GM12878 (cell line): Measurements from ENCODE around the gene RPRD1B. TPM values are rescaled to one million over a fixed set of nuclear protein-coding genes. Genes with fewer than 3 reads are reported as not detected.

Experiments used
- IKZF1 ChIP-seq: fragments of 450-650 bp; conservative IDR thresholded peaks from 2 replicates; pipeline ENCODE4 v1.6.1; 2017; ENCODE audit warnings: antibody characterized with exemption, mild to moderate bottlenecking
- SIN3A ChIP-seq: IDR thresholded peaks from 2 replicates; pipeline ENCODE4 v1.6.1; 2012; ENCODE audit warnings: low read depth, low read length, improper control_type of control experiment
- ZBTB4 ChIP-seq: fragments of 450-650 bp; formaldehyde crosslinking; IDR thresholded peaks from 2 replicates; pipeline ENCODE4 v1.4.0; 2022; ENCODE audit warnings: mild to moderate bottlenecking, moderate library complexity
- polyA plus RNA-seq, 11 experiments: library from polyadenylated mRNA; depleted of rRNA in 4 of 11; unstranded in 6 of 11; stranded (reverse) in 5 of 11; fragments of >200 nt; fragmentation: Nextera tagmentation in 4 of 11; fragmentation: Illumina TruSeq in 1 of 11; extraction: Ambion mirVana in 4 of 11; extraction: Trizol in 1 of 11; gene quantifications; 1 replicate in 1 of 11; 2 replicates in 10 of 11; pipeline versions ENCODE4 v1.2.1 to v1.2.3, GENCODE V29; 2011 to 2016; ENCODE audit warnings: inconsistent platforms in 2 of 11, missing spikeins in 2 of 11, low read depth in 1 of 11
- total RNA-seq, 4 experiments: library from RNA; depleted of rRNA in 3 of 4; stranded (reverse); fragments of >200 nt in 3 of 4; fragmentation: Illumina TruSeq in 1 of 4; extraction: Trizol in 1 of 4; gene quantifications; 2 replicates each; pipeline versions ENCODE4 v1.2.1 to v1.2.3, GENCODE V29; 2013 to 2021
- TF ChIP-seq, protein P1 (sequence below): fragments of 450-650 bp; IDR thresholded peaks from 2 replicates; pipeline ENCODE4 v1.6.1; 2017; ENCODE audit warnings: antibody characterized with exemption, mild to moderate bottlenecking, moderate library complexity

RPRD1B gene
- total and polyA plus RNA-seq, 10 of the 15 experiments (the other 5 are each of a cell fraction or from before 2014, with no cell fraction given), result 5.2 to 40.2 (median 30.0) TPM

DNA sequence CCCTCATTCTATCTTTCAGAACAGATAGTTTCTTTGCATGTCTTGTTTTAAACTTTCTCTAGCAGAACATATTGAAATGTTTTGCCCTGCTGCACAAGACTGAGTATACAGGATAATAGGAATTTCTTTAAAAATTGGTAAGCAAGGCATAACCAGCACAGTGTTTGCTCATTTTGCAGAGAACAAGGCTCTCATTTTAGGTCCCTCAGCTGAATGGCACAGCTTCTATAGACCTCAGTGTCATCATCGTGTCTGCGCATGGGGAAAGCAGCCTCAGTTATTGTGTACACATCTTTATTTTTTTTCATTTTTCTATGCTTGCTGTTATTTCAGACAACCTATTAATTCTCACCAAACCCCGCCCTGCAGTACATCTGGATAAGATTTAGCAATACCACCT, 36.0 kb upstream of the RPRD1B start (continued):
- TF ChIP-seq ZBTB4 (CRISPR knock-in tag) (no peak), IKZF1 (no peak), SIN3A (no peak)
- TF ChIP-seq, protein P1, sequence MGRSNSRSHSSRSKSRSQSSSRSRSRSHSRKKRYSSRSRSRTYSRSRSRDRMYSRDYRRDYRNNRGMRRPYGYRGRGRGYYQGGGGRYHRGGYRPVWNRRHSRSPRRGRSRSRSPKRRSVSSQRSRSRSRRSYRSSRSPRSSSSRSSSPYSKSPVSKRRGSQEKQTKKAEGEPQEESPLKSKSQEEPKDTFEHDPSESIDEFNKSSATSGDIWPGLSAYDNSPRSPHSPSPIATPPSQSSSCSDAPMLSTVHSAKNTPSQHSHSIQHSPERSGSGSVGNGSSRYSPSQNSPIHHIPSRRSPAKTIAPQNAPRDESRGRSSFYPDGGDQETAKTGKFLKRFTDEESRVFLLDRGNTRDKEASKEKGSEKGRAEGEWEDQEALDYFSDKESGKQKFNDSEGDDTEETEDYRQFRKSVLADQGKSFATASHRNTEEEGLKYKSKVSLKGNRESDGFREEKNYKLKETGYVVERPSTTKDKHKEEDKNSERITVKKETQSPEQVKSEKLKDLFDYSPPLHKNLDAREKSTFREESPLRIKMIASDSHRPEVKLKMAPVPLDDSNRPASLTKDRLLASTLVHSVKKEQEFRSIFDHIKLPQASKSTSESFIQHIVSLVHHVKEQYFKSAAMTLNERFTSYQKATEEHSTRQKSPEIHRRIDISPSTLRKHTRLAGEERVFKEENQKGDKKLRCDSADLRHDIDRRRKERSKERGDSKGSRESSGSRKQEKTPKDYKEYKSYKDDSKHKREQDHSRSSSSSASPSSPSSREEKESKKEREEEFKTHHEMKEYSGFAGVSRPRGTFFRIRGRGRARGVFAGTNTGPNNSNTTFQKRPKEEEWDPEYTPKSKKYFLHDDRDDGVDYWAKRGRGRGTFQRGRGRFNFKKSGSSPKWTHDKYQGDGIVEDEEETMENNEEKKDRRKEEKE, result no peak
